GM18508 (cell line): Measurements from ENCODE around the gene IQCF5.
"Not testable (repeated sequence)": the region's sequence is repeated elsewhere in the genome, so short reads cannot be mapped to it uniquely, and the experiment has no call there.

ENCODE experiments used
- ATAC-seq: cut with Tn5 transposase; IDR thresholded peaks from one replicate; pipeline ENCODE4 v1.9.1; 2021; ENCODE audit warnings: moderate number of reproducible peaks; ENCODE audit not compliant: insufficient read depth, unreplicated experiment

The IQCF5 gene

DNA sequence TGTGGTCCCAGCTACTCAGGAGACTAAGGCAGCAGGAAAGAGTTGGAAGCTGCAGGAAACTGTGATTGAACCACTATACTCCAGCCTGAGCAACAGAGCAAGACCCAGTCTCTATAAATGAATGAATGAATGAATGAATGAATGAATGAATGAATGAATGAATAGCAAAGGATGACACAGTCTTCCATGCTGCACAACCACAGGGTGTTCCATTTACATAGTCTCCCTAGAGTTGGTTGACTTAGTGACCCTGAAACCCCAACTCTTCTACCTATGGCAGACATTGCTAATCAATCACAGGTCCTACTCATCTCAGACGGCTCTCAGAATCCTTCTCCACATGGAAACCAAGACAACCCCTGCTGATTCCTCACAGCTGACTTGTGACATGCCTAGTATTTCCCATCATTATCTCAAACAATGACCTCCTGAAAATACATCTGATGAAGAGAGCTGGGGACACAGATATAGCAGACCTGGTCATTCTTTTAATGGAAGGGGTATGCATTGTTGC, 2.1 kb downstream of the IQCF5 start:
- ATAC-seq: no peak

GRCh38 chr3:51869304-51869703, 6.1 kb downstream of the IQCF5 start:
- no peak for ATAC-seq

- not testable (repeated sequence) for ATAC-seq
These were observed 6.5 kb downstream of the IQCF5 start for GRCh38 chr3:51868896-51869295.

- no peak for ATAC-seq
These were observed 12.5 kb downstream of the IQCF5 start for GRCh38 chr3:51862886-51863285.

GRCh38 chr3:51860703-51861665, 14.4 kb downstream of the IQCF5 start, which contains the start of gene IQCF2:
Gene IQCF2 (plus strand): TSS chr3:51861615. CDS start chr3:51861667, 52 bp downstream.
- ATAC-seq: no peak

DNA sequence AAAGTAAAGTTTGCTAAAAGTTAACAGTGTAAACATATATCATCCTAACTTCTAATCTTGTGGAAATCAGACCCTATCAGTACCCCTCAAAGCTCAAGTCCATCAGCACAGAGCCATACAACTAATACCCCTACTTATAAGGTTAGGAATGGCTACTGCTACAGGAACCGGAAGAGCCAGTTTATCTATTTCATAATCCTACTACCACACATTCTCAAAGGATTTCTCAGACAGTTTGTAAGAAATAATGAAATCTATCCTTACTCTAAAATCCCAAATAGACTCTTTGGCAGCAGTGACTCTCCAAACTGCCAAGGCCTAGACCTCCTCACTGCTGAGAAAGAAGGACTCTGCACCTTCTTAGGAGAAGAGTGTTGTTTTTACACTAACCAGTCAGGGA, 20.0 kb downstream of the IQCF5 start:
- ATAC-seq: not testable (repeated sequence)

DNA sequence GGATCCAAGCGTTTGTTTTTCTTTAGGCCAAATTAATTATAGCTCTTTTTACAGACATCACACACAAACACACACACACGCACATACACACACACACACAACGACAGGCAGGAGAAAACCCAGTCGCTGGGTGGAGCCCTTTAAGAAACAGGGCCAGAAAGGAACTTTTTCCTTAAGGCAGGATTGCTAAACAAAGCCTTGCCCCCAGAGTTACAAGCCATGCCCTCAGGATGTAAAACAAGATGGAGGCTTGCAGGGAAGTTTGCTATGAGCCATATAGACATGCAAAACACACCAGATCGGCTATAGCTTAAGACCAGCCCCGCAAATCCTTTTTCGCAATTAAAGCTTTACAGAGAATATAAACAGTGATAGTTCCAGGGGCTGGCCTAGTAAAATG, 30.3 kb downstream of the IQCF5 start:
- ATAC-seq: no peak

DNA sequence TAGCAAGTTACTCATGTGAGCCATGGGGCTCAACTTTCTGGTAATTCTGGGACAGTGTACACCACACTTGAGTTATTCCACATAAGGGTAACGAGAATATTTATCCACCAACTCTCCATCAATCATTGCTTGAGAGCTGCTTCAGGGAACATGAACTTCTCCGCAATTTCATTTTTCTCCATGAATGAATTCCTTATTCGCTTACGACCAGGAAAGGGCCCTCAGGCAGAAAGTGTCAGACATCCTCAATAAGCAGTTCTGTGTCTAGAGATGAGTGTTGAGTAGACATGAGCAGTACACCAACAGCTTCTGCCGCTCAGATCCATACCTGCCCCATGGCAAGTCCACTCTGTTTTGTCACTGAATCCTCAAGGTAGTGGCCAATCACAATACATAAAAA, 38.8 kb downstream of the IQCF5 start:
- ATAC-seq: no peak

- ATAC-seq: no peak
These were observed 44.5 kb downstream of the IQCF5 start for GRCh38 chr3:51830836-51831385.

- no peak for ATAC-seq
These were observed 45.1 kb downstream of the IQCF5 start for GRCh38 chr3:51830345-51830744.

DNA sequence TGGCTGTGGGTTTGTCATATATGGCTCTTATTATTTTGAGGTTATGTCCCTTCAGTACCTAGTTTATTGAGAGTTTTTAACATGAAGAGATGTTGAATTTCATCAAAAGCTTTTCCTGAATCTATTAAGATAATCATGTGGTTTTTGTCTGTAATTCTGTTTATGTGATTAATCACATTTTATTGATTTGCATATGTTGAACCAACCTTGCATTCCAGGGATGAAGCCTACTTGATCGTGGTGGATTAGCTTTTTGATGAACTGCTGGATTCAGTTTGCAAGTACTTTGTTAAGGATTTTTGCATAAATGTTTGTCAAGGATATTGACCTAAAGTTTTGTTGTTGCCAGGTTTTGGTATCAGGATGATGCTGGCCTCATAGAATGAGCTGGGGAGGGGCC, 47.1 kb downstream of the IQCF5 start:
- no peak for ATAC-seq
